CD4-positive, alpha-beta T cell treated with Interleukin-15 for 4 hours (primary cell): ENCODE data around the gene SLTM.
"Not testable (repeated sequence)": the region's sequence is repeated elsewhere in the genome, so short reads cannot be mapped to it uniquely, and the experiment has no call there.

ENCODE experiments used
- DNase-seq: peaks from one replicate; pipeline ENCODE4 v3.0.0-alpha.2; 2020; ENCODE audit warnings: low spot score

The SLTM gene

DNA sequence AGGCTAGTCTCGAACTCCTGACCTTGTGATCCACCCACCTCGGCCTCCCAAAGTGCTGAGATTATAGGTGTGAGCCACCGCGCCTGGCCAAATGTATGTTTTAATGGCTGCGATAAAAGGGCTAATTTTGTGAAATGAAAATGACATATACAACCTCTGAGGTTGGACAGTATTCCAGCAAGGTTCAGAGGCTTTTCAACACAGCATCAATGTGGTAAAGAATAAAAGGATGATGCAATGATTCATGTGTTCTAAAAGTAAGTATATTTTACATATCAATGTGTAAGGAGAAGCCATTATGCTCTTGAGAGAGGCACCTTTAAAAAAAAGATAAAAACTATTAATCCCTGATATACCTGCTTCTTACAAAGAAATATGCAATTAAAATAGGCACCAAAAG, 6.7 kb downstream of the SLTM start:
- DNase-seq = no peak

DNA sequence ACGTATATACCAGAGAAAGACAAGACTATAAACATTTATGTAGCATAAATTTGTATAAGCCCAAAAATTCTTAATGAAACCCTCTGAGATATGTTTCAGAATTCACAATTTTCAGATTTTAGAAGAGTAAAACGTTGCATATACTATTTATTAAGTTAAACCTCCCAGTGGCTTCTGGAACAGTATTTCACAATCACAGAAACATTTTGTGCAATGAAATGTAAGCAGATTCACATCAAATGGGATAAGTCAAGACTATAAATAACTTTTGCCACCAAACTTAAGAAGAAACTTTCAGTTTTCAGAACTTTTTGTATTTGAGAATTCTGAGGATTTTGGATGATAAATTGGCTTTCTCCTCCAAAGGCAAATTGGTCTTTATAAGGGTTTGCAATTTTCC, 9.2 kb downstream of the SLTM start:
- no peak for DNase-seq

DNA sequence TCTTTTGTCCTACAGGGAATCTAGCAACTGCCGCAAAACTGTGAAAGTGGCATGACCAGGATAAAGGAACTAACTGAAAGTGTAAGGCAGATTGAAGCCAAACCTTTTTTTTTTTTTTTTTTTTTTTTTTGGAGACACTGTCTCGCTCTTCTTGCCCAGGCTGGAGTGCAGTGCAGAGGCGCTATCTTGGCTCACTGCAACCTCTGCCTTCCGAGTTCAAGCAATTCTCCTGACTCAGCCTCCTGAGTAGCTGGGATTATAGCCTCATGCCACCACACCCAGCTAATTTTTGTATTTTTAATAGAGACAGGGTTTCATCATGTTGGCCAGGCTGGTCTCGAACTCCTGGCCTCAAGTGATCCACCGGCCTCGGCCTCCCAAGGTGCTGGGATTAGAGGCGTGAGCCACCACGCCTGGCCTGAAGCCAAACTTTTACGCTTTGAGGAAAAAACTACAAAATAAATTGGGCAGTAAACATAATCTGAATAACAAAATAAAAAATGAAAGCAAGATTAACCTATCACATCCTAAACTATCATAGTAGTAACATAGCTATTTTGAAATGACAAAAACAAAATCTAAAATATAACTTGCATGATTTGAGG, 9.7 kb downstream of the SLTM start:
- DNase-seq = no peak

DNA sequence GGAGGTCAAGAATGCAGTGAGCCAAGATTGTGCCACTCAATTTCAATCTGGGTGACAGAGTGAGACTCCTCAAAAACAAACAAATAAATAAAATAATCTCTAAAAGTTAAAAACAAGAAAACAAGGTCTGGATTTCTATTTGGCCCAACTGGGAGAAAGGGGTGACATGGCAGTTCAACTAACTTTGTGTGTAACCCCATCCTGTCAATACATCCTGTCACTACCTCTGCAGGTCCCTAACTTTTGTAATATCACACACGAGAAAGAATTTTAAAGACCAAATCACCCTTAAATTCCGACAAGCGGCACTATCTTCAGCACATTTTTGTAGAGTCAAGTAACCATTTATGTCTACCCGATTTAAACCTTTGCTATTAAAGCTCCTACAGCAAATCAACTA, 10.2 kb downstream of the SLTM start:
- no peak for DNase-seq

DNA sequence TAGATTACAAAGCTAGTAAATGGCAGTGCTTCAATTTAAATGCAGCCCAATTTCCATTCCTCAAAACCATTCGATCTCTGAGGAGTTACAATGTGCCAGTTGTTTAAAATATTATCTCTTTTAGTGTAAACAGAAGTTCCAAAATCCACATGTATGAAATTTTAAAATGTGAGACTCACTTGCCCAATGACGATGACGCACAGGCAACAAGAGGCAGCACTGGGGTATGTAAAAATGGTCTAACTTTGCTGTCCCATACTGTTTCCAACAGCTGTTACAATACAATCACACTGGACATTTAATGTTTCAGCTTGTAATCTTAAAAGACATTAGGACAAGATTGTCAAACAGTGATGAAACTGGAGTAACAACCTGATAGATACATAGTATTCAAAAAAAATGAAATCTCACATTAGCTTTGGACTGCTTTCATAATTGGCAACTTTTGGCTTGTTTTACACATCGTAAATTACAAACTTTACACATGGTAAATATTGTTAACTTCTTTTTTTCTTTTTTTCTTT, 12.2 kb downstream of the SLTM start:
- DNase-seq = no peak

GRCh38 chr15:58920447-58920846, 13.0 kb downstream of the SLTM start:
- DNase-seq = not testable (repeated sequence)

DNA sequence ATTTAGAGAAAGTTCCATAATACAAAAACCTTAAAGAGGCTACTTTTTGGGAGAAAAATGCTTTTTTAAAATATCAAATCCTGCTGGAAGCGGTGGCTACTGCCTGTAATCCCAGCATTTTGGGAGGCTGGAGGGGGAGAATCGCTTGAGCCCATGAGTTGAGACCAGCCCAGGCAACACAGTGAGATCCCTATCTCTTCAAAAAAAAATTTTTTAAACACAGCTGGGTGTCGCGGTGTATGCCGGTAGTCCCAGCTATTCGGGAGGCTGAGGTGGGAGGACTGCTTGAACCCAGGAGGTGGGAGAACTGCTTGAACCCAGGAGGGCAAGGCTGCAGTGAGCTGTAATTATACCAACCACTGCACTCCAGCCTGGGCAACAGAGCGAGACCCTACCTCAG, 14.2 kb downstream of the SLTM start:
- no peak for DNase-seq

DNA sequence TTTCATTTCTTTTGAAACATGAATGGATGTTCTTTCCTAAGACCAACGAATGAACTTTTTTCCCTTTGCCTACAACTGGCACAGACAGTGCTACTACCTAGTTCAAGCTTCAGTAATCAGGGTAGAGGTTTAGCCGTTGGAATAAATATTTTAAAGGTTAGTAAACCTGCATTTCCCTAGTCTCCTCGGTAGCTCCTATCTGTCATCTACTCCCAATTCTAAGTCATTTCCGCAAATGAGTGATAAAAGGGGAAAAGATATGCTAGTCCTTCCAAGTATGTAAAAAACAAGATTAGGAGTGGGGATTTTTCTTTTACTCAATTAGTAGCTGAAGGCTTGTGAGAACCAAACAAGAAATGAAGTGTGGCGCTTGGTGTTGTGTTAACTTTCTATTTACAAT, 15.2 kb downstream of the SLTM start:
- no peak for DNase-seq

DNA sequence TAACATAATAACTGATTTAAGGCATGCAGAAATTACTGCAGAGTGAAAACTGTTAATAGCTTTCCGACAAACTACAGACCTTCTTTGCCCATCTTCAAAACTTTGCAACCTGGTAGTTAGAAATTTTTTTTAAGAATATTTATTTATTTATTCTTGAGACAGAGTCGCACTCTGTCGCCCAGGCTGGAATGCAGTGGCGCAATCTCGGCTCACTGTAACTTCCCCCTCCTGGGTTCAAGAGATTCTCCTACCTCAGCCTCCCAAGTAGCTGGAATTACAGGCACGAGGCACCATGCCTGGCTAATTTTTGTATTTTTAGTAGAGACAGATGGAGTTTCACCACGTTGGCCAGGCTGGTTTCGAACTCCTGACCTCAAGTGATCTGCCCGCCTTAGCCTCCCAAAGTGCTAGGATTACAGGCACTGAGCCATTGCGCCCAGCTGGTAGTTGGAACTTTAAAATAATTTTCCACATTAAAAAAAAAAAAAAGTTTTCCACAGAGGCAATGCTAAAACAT, 15.8 kb downstream of the SLTM start:
- not testable (repeated sequence) for DNase-seq

- DNase-seq = no peak
Observed at GRCh38 chr15:58916962-58917361, 16.5 kb downstream of the SLTM start.

DNA sequence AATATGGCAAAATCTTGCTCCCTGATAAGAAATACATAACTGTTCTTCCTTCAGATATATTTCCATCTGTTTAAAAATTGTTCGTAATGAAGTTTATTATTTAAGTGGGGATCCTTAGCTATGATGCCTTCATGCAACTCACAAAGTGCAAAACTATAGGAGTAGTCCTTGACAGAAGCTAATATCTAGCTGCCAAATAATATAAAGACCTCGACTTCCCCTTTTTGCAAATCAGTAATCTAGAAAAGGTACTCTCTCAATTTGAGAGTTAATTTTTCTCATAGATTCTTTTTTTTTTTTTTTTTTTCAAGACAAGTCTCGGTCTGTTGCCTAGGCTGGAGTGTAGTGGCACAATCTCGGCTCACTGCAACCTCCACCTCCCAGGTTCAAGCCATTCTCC, 23.0 kb downstream of the SLTM start:
- DNase-seq = no peak

GRCh38 chr15:58909616-58910015, 23.9 kb downstream of the SLTM start:
- DNase-seq = no peak

DNA sequence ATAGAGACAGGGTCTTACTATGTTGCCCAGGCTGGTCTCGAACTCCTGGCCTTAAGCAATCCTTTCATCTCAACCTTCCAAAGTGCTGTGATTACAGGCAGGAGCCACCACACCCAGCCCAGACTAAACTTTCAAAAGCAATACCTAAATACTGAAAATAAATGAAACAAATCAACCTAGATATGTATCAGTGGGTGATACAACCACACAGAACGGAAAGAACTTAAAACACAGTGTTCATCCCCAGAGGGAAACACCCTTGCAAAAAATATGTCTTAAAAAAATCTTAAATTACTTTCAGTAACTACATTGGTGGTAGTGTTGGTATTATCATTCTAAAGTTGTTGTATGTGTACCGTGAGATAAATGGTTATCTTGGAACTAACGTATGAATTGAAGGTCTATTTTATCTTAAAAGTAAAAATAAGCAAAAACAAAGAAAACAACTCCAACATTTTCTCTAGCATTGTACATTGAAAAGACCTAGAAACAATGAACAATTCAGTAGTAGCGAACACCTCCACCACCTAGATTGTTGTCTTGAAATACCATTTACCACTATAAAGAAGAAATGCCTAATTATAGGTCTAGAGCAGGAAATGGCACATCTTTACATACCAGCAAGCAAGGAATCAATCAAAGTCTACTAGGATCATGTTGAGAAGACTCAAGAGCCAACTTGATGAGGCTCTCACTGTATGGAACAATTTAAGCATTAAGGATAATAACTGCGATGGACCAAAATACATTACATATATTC, 24.7 kb downstream of the SLTM start:
- no peak for DNase-seq

- no peak for DNase-seq
Observed at GRCh38 chr15:58900631-58901030, 32.8 kb downstream of the SLTM start.

GRCh38 chr15:58898150-58898680, 35.3 kb downstream of the SLTM start:
- DNase-seq = no peak

DNA sequence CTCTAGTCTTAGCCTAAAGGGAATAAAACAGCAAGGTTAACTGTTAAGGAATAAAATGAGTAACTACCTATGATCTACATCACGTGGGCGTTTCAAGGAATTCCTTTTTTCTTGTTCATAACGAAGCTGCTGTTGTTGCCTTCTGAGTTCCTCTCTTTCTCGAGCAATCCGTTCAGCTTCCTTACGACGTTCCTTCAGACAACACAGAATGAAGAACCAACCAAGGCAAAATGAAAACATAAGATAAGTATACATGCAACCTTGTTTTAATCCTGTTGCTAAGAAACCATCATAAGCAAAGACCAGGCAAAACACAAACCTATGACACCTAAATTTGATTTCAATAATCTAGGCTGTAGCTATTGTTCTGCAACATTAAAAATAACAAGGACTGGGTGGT, 44.1 kb downstream of the SLTM start:
- no peak for DNase-seq

DNA sequence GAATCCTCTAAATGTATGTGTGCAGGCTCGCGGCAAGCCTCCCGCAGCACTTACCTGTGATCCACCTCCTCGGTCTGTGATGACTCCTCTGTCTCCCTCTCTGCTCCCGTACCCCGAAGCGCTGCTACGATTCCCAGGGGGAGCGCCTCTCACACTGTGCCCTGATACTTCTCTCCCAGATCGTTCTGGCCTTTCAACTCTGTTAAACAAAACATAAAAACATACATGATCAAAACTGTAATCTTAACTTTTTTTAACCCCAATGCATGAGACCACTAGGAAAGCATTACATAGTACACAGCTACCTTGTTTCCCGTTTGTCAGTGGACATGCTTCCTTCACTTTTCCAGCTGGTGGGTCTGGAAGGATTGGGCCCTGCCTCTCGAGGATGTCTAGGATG, 46.6 kb downstream of the SLTM start:
- DNase-seq = no peak

DNA sequence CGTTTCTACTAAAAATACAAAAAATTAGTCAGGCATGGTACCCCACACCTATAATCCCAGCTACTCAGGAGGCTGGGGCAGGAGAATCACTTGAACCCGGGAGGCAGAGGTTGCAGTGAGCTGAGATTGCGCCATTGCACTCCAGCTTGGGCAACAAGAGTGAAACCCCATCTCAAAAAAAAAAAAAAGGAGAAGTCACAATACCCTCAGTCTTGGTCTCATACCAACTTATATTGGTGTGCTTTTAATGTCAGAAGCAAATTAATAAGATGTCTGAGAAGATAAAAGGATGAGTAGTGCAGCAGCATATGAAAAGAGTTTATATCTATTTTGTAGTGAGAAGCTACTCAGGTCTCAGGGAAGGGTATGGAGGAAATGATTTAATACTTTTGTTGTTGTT, 49.6 kb downstream of the SLTM start:
- not testable (repeated sequence) for DNase-seq

GRCh38 chr15:58882243-58882642, 51.2 kb downstream of the SLTM start:
- no peak for DNase-seq

DNA sequence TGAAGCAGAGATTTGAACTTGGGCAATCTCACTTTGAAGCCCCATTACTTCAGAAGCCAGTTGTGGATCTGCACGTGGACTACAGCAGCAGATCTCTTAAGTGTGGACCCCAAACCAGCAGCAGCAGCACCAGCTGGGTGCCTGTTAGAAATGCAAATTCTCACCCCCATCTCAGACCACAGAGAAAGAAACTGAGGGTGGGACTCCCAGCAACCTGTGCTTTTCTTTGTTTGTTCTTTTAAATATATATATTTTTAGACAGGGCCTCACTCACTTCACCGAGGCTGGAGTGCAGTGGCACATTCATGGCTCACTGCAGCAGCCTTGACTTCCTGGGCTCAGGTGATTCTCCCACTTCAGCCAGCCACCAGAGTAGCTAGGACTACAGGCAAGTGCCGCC, 53.2 kb downstream of the SLTM start:
- no peak for DNase-seq

GRCh38 chr15:58877999-58878825, 55.3 kb downstream of the SLTM start:
- no peak for DNase-seq
